GM10248 (cell line): ENCODE measurements around the gene CHCHD6.

ENCODE experiments used
- CTCF ChIA-PET: fragments of 300-600 bp; sonication (Branson Sonifier 250); formaldehyde crosslinking; extraction: SDS; loops from one replicate; lab custom pipeline; 2021; ENCODE audit warnings: antibody characterized with exemption; lab: Yijun Ruan, JAX
- POLR2A ChIA-PET: fragments of 350-650 bp; sonication (Branson Sonifier 250); formaldehyde crosslinking; extraction: SDS; loops from one replicate; lab custom pipeline; 2020; ENCODE audit warnings: antibody characterized with exemption; lab: Yijun Ruan, JAX
- DNase-seq: peaks from one replicate; pipeline ENCODE4 v3.0.0; 2012; ENCODE audit errors: extremely low spot score
- TF ChIP-seq, protein P1 (sequence below): IDR thresholded peaks from 2 replicates; pipeline ENCODE4 v1.5.1; 2012; ENCODE audit warnings: mild to moderate bottlenecking, low read depth; ENCODE audit errors: extremely low read depth, missing control alignments, control extremely low read depth

The CHCHD6 gene

DNA sequence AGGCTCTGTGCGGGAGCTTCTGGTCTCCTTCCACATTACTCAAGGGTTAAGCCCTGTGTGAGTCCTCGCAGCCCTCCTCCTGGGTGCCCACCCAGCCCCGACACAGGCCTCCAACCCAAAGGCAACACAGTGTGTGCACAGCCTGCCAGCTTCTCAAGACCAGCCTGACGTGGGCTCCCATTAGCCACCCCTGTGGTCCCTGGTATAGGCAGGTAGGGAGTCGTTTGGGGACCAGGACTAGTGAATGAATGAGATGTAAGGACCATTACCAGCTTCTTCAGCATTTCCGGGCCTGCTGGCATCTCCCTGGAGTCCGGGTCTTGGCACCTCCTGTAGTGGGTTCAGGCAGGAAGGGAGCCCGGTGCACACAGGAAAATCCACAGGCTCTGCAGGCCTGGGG, 258.7 kb downstream of the CHCHD6 start:
- ChIA-PET CTCF (interaction anchor here (0.8 to 1.5 kb wide), 5 partner anchors 18 to 211 kb away, joined by 3 to 5 read pairs (median 3); no protein-coding TSS in a partner anchor), POLR2A (interaction anchor here (0.6 kb wide), 1 partner anchor 17 kb away, joined by 3 read pairs; no protein-coding TSS in a partner anchor)
- DNase-seq = no peak
- TF ChIP-seq, protein P1, sequence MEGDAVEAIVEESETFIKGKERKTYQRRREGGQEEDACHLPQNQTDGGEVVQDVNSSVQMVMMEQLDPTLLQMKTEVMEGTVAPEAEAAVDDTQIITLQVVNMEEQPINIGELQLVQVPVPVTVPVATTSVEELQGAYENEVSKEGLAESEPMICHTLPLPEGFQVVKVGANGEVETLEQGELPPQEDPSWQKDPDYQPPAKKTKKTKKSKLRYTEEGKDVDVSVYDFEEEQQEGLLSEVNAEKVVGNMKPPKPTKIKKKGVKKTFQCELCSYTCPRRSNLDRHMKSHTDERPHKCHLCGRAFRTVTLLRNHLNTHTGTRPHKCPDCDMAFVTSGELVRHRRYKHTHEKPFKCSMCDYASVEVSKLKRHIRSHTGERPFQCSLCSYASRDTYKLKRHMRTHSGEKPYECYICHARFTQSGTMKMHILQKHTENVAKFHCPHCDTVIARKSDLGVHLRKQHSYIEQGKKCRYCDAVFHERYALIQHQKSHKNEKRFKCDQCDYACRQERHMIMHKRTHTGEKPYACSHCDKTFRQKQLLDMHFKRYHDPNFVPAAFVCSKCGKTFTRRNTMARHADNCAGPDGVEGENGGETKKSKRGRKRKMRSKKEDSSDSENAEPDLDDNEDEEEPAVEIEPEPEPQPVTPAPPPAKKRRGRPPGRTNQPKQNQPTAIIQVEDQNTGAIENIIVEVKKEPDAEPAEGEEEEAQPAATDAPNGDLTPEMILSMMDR = no peak

- TF ChIP-seq, protein P1 = no peak
- CTCF ChIA-PET = interaction anchor here (0.6 to 2.1 kb wide), 6 partner anchors 10 to 212 kb away, joined by 3 to 9 read pairs (median 4); partner anchors contain the start of gene PLXNA1
- POLR2A ChIA-PET = interaction anchor here (0.6 kb wide), 1 partner anchor 18 kb away, joined by 3 read pairs; no protein-coding TSS in a partner anchor
Measured at GRCh38 chr3:126963261-126964190, 259.5 kb downstream of the CHCHD6 start.

GRCh38 chr3:126964261-126964660, 260.2 kb downstream of the CHCHD6 start:
- CTCF ChIA-PET = interaction anchor here (1.7 to 2.1 kb wide), 2 partner anchors 9 to 18 kb away, joined by 4 to 9 read pairs; partner anchors contain the start of gene PLXNA1
- TF ChIP-seq, protein P1 = no peak
- DNase-seq = no peak
- POLR2A ChIA-PET = no interaction called here

More at GRCh38 chr3:126963261-126964190, 259.5 kb downstream of the CHCHD6 start:
- DNase-seq = no peak

GRCh38 chr3:126964950-126965349, 260.9 kb downstream of the CHCHD6 start:
- TF ChIP-seq, protein P1 = no peak
- DNase-seq = no peak
- ChIA-PET CTCF (interaction anchor here (1.7 to 2.1 kb wide), 2 partner anchors 9 to 17 kb away, joined by 4 to 9 read pairs; partner anchors contain the start of gene PLXNA1), POLR2A (no interaction called here)

DNA sequence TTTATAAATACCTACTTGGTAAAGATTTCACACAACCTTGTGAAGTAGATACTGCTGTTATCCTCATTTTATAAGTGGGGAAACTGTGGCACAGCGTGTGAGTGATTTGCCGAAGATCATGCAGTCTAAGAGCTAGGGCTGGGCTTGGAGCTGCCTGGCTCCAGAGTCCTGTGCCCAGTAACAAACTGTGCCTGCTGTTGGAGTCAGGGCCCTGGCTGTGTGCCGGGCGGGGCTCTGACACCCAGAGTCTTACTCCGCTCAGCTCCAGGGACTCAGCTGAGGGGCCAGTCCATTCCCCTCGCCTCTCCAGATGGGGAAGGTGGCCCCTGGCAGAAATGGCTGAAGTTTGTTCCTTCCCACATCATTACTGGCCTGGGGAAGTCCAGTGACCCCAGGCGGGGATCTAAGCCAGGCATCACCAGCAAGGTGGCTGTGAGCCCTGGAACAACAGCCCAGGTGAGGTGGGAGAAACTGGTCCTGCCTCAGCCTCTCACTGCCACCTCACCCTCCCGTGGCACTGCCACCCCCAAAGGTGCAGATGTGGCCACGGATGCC, 261.6 kb downstream of the CHCHD6 start:
- no peak for DNase-seq
- CTCF ChIA-PET = interaction anchor here (2.1 kb wide), 1 partner anchor 16 kb away, joined by 9 read pairs; the partner anchor contains the start of gene PLXNA1
- POLR2A ChIA-PET = no interaction called here
- TF ChIP-seq, protein P1 = no peak

DNA sequence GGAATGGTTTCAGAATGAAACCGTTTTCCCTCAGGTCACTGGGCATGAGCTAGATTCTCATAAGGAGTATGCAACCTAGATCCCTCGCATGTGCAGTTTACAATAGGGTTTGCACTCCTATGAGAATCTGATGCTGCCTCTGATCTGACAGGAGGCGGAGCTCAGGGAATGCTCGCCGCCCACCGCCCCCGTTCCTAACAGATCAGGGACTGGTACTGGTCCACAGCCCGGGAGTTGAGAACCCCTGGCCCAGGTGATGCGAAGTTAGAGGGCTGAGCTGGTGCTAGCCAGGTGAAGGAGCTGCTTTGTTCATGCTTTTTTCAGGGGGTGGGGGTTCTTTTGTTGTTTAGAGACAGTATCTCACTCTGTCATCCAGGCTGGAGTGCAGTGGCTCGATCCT, 263.3 kb downstream of the CHCHD6 start:
- DNase-seq = no peak
- TF ChIP-seq, protein P1 = no peak
- ChIA-PET CTCF (interaction anchor here (0.8 to 1.4 kb wide), 2 partner anchors 11 to 215 kb away, joined by 3 to 4 read pairs; no protein-coding TSS in a partner anchor), POLR2A (no interaction called here)
